ENCODE data around the gene ERCC8. TPM values are rescaled to one million over a fixed set of nuclear protein-coding genes. Genes with fewer than 3 reads are reported as not detected.
A peak's percentile ranks its signal among the peaks of the same experiment; 100 is the strongest.
"Not testable (repeated sequence)": the region's sequence is repeated elsewhere in the genome, so short reads cannot be mapped to it uniquely, and the experiment has no call there.

ERCC8 gene
- polyA plus RNA-seq (2013, experiment 1 of 2): 17.0 TPM
- polyA plus RNA-seq (2013, experiment 2 of 2): 20.5 TPM

- peaks cover 9% of the 10 kb centered on the region for H3K27me3 ChIP-seq (ENCODE audit: insufficient read depth, low read length)
- peaks cover 5% of the 10 kb centered on the region; the same call in 1 of the 2 replicates for H3K4me1 ChIP-seq (ENCODE audit: insufficient read depth, low read length)
- no peak within 1 kb of the TSS for H3K27ac ChIP-seq (ENCODE audit: low read depth, low read length)
- WGBS: under 1% methylated on average over 62 of the region's 64 CpGs
- peak within 1 kb of the TSS; percentile 78 for H3K9ac ChIP-seq (ENCODE audit: low read depth, low read length)
- H3K36me3 ChIP-seq (ENCODE audit: insufficient read depth, low read length): peaks cover 3% of the 10 kb centered on the region; the same call in 1 of the 2 replicates
- H3K9me3 ChIP-seq (ENCODE audit: insufficient read depth, low read depth, low read length): no peaks in the 10 kb centered on the region
- H3K4me3 ChIP-seq (ENCODE audit: low read length): peak within 1 kb of the TSS; percentile 94
Measured at GRCh38 chr5:60944904-60945812, at the start of gene ERCC8, which contains the start of gene NDUFAF2. Gene ERCC8 (minus strand): TSS chr5:60945070. CDS start chr5:60945008, 62 bp downstream. Gene NDUFAF2 (plus strand): TSS chr5:60945205. CDS start chr5:60945256, 51 bp downstream.

GRCh38 chr5:60993875-60994571, 49.2 kb upstream of the ERCC8 start:
- Histone ChIP-seq H3K4me1 (ENCODE audit: insufficient read depth, low read length) (no peaks in the 10 kb centered on the region), H3K27me3 (ENCODE audit: insufficient read depth, low read length) (no peaks in the 10 kb centered on the region), H3K27ac (ENCODE audit: low read depth, low read length) (no peak overlapping the region), H3K9me3 (ENCODE audit: insufficient read depth, low read depth, low read length) (peaks cover 35% of the 10 kb centered on the region), H3K4me3 (ENCODE audit: low read length) (no peak overlapping the region), H3K36me3 (ENCODE audit: insufficient read depth, low read length) (peaks cover 4% of the 10 kb centered on the region; the same call in 1 of the 2 replicates), H3K9ac (ENCODE audit: low read depth, low read length) (no peak overlapping the region)
- WGBS: 91% methylated on average over 11 of the region's 11 CpGs

- no peaks in the 10 kb centered on the region for H3K27me3 ChIP-seq (ENCODE audit: insufficient read depth, low read length)
- no peak overlapping the region for H3K9ac ChIP-seq (ENCODE audit: low read depth, low read length)
- no peak overlapping the region for H3K4me3 ChIP-seq (ENCODE audit: low read length)
- 94% methylated on average over 2 of the region's 2 CpGs for WGBS
- no peak overlapping the region for H3K27ac ChIP-seq (ENCODE audit: low read depth, low read length)
- peaks cover 35% of the 10 kb centered on the region for H3K9me3 ChIP-seq (ENCODE audit: insufficient read depth, low read depth, low read length)
- H3K4me1 ChIP-seq (ENCODE audit: insufficient read depth, low read length): no peaks in the 10 kb centered on the region
- H3K36me3 ChIP-seq (ENCODE audit: insufficient read depth, low read length): peaks cover 4% of the 10 kb centered on the region; the same call in 1 of the 2 replicates
Measured at GRCh38 chr5:60993425-60993824, 48.6 kb upstream of the ERCC8 start.

GRCh38 chr5:60992871-60993270, 48.0 kb upstream of the ERCC8 start:
- no peak overlapping the region for H3K27ac ChIP-seq (ENCODE audit: low read depth, low read length)
- H3K27me3 ChIP-seq (ENCODE audit: insufficient read depth, low read length): no peaks in the 10 kb centered on the region
- peaks cover 35% of the 10 kb centered on the region for H3K9me3 ChIP-seq (ENCODE audit: insufficient read depth, low read depth, low read length)
- H3K36me3 ChIP-seq (ENCODE audit: insufficient read depth, low read length): peaks cover 4% of the 10 kb centered on the region; the same call in 1 of the 2 replicates
- no peak overlapping the region for H3K9ac ChIP-seq (ENCODE audit: low read depth, low read length)
- 95% methylated on average over 6 of the region's 6 CpGs for WGBS
- H3K4me1 ChIP-seq (ENCODE audit: insufficient read depth, low read length): no peaks in the 10 kb centered on the region
- no peak overlapping the region for H3K4me3 ChIP-seq (ENCODE audit: low read length)

GRCh38 chr5:60989790-60990189, 44.9 kb upstream of the ERCC8 start:
- WGBS: 96% methylated on average over 3 of the region's 4 CpGs
- Histone ChIP-seq H3K4me3 (ENCODE audit: low read length) (no peak overlapping the region), H3K9me3 (ENCODE audit: insufficient read depth, low read depth, low read length) (peaks cover 35% of the 10 kb centered on the region), H3K27me3 (ENCODE audit: insufficient read depth, low read length) (no peaks in the 10 kb centered on the region), H3K4me1 (ENCODE audit: insufficient read depth, low read length) (no peaks in the 10 kb centered on the region), H3K27ac (ENCODE audit: low read depth, low read length) (no peak overlapping the region), H3K9ac (ENCODE audit: low read depth, low read length) (no peak overlapping the region), H3K36me3 (ENCODE audit: insufficient read depth, low read length) (peaks cover 4% of the 10 kb centered on the region; the same call in 1 of the 2 replicates)

- WGBS: 96% methylated on average over 2 of the region's 3 CpGs
- H3K27me3 ChIP-seq (ENCODE audit: insufficient read depth, low read length); H3K36me3 ChIP-seq (ENCODE audit: insufficient read depth, low read length); H3K9ac ChIP-seq (ENCODE audit: low read depth, low read length); H3K4me3 ChIP-seq (ENCODE audit: low read length); H3K27ac ChIP-seq (ENCODE audit: low read depth, low read length); H3K9me3 ChIP-seq (ENCODE audit: insufficient read depth, low read depth, low read length); H3K4me1 ChIP-seq (ENCODE audit: insufficient read depth, low read length): not testable (repeated sequence)
Measured at GRCh38 chr5:60982127-60982526, 37.3 kb upstream of the ERCC8 start.

GRCh38 chr5:60980511-60980910, 35.6 kb upstream of the ERCC8 start:
- H3K27me3 ChIP-seq (ENCODE audit: insufficient read depth, low read length): no peaks in the 10 kb centered on the region
- no peaks in the 10 kb centered on the region for H3K36me3 ChIP-seq (ENCODE audit: insufficient read depth, low read length)
- no peak overlapping the region for H3K4me3 ChIP-seq (ENCODE audit: low read length)
- H3K9me3 ChIP-seq (ENCODE audit: insufficient read depth, low read depth, low read length): peaks cover 8% of the 10 kb centered on the region
- WGBS: 88% methylated on average over 2 of the region's 2 CpGs
- no peaks in the 10 kb centered on the region for H3K4me1 ChIP-seq (ENCODE audit: insufficient read depth, low read length)
- no peak overlapping the region for H3K27ac ChIP-seq (ENCODE audit: low read depth, low read length)
- no peak overlapping the region for H3K9ac ChIP-seq (ENCODE audit: low read depth, low read length)

GRCh38 chr5:60978968-60979367, 34.1 kb upstream of the ERCC8 start:
- Histone ChIP-seq H3K9me3 (ENCODE audit: insufficient read depth, low read depth, low read length) (peaks cover 8% of the 10 kb centered on the region), H3K4me1 (ENCODE audit: insufficient read depth, low read length) (no peaks in the 10 kb centered on the region), H3K27me3 (ENCODE audit: insufficient read depth, low read length) (no peaks in the 10 kb centered on the region), H3K27ac (ENCODE audit: low read depth, low read length) (no peak overlapping the region; the same call in 1 of the 2 replicates), H3K4me3 (ENCODE audit: low read length) (no peak overlapping the region), H3K36me3 (ENCODE audit: insufficient read depth, low read length) (no peaks in the 10 kb centered on the region), H3K9ac (ENCODE audit: low read depth, low read length) (no peak overlapping the region)
- 81% methylated on average over 1 of the region's 1 CpG for WGBS

- Histone ChIP-seq H3K9ac (ENCODE audit: low read depth, low read length) (no peak overlapping the region), H3K4me3 (ENCODE audit: low read length) (no peak overlapping the region), H3K27me3 (ENCODE audit: insufficient read depth, low read length) (no peaks in the 10 kb centered on the region), H3K36me3 (ENCODE audit: insufficient read depth, low read length) (no peaks in the 10 kb centered on the region), H3K4me1 (ENCODE audit: insufficient read depth, low read length) (no peaks in the 10 kb centered on the region), H3K27ac (ENCODE audit: low read depth, low read length) (no peak overlapping the region; the same call in 1 of the 2 replicates), H3K9me3 (ENCODE audit: insufficient read depth, low read depth, low read length) (peaks cover 8% of the 10 kb centered on the region)
- 91% methylated on average over 8 of the region's 9 CpGs for WGBS
Measured at GRCh38 chr5:60977956-60978737, 33.3 kb upstream of the ERCC8 start.

- Histone ChIP-seq H3K4me3 (ENCODE audit: low read length) (no peak overlapping the region), H3K36me3 (ENCODE audit: insufficient read depth, low read length) (no peaks in the 10 kb centered on the region), H3K9ac (ENCODE audit: low read depth, low read length) (no peak overlapping the region), H3K27me3 (ENCODE audit: insufficient read depth, low read length) (no peaks in the 10 kb centered on the region), H3K4me1 (ENCODE audit: insufficient read depth, low read length) (no peaks in the 10 kb centered on the region), H3K9me3 (ENCODE audit: insufficient read depth, low read depth, low read length) (peaks cover 3% of the 10 kb centered on the region; the same call in 1 of the 2 replicates), H3K27ac (ENCODE audit: low read depth, low read length) (no peak overlapping the region)
- 90% methylated on average over 1 of the region's 3 CpGs for WGBS
Measured at GRCh38 chr5:60972231-60972630, 27.4 kb upstream of the ERCC8 start.
